Vagina (tissue), 2 donors: ENCODE data around the gene VBP1.

Experiments used
- POLR2A ChIP-seq, 2 donors: fragments of 450-650 bp; IDR thresholded peaks; one replicate each; pipeline ENCODE4 v1.6.1; 2017; ENCODE audit warnings: antibody characterized with exemption in 2 of 2, mild to moderate bottlenecking in 2 of 2, moderate library complexity in 2 of 2
- POLR2AphosphoS5 ChIP-seq, 2 donors: sonication (generic); formaldehyde crosslinking; IDR thresholded peaks; one replicate each; pipeline ENCODE4 v1.9.0; 2017; ENCODE audit warnings: antibody characterized with exemption in 2 of 2, mild to moderate bottlenecking in 2 of 2, low read depth in 1 of 2; ENCODE audit not compliant: insufficient read depth in 1 of 2
- TF ChIP-seq, protein P1 (sequence below), 3 experiments: fragments of 450-650 bp in 2 of 3; fragments of 200-600 bp in 1 of 3; sonication (generic) in 1 of 3; IDR thresholded peaks; one replicate each; pipeline ENCODE4 v1.5.1; 2017 to 2019; ENCODE audit warnings: antibody characterized with exemption in 3 of 3, mild to moderate bottlenecking in 2 of 3, moderate library complexity in 2 of 3

GRCh38 chrX:155216940-155217440 is 730 bp downstream of the VBP1 start:
- TF ChIP-seq, protein P1, sequence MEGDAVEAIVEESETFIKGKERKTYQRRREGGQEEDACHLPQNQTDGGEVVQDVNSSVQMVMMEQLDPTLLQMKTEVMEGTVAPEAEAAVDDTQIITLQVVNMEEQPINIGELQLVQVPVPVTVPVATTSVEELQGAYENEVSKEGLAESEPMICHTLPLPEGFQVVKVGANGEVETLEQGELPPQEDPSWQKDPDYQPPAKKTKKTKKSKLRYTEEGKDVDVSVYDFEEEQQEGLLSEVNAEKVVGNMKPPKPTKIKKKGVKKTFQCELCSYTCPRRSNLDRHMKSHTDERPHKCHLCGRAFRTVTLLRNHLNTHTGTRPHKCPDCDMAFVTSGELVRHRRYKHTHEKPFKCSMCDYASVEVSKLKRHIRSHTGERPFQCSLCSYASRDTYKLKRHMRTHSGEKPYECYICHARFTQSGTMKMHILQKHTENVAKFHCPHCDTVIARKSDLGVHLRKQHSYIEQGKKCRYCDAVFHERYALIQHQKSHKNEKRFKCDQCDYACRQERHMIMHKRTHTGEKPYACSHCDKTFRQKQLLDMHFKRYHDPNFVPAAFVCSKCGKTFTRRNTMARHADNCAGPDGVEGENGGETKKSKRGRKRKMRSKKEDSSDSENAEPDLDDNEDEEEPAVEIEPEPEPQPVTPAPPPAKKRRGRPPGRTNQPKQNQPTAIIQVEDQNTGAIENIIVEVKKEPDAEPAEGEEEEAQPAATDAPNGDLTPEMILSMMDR (IDR thresholded peaks at IDR 0.05) = no peak
- TF ChIP-seq POLR2AphosphoS5 (IDR thresholded peaks at IDR 0.05; ENCODE audit: insufficient read depth in 1 of 2, low read depth in 1 of 2) = no peak
- no peak for TF ChIP-seq POLR2A (IDR thresholded peaks at IDR 0.05)
